Lung (tissue), 12 donors: Measurements from ENCODE around the gene MAPK8IP3. TPM values are rescaled to one million over a fixed set of nuclear protein-coding genes. Genes with fewer than 3 reads are reported as not detected.

Experiments used
- ATAC-seq: fragments of 200-7000 bp; cut with Tn5 transposase; one replicate; pipeline ENCODE4 v1.9.1; 2020; ENCODE audit warnings: moderate number of reproducible peaks; ENCODE audit not compliant: insufficient read depth, low FRiP score
- DNase-seq, 3 donors: peaks; one replicate each; pipeline ENCODE4 v3.0.0-alpha.2; 2013 to 2017
- H3K27ac ChIP-seq, 2 donors: one replicate each; pipeline ENCODE4 v1.5.1; 2013; ENCODE audit warnings: mild to moderate bottlenecking in 2 of 2, moderate library complexity in 2 of 2, control low read depth in 1 of 2, inconsistent platforms in 1 of 2, low read depth in 1 of 2, low read length in 1 of 2
- H3K27me3 ChIP-seq, 3 donors: one replicate each; pipeline ENCODE4 v1.5.1; 2013; ENCODE audit warnings: low read length in 2 of 3; ENCODE audit not compliant: control insufficient read depth in 3 of 3, insufficient read depth in 3 of 3
- H3K36me3 ChIP-seq, 4 donors: one replicate each; pipeline ENCODE4 v1.5.1; 2013; ENCODE audit warnings: low read length in 4 of 4, mild to moderate bottlenecking in 1 of 4, moderate library complexity in 1 of 4; ENCODE audit not compliant: control insufficient read depth in 4 of 4, insufficient read depth in 4 of 4
- H3K4me1 ChIP-seq, 5 donors: one replicate each; pipeline ENCODE4 v1.5.1; 2013; ENCODE audit warnings: low read length in 5 of 5, mild to moderate bottlenecking in 2 of 5, moderate library complexity in 1 of 5; ENCODE audit not compliant: control insufficient read depth in 5 of 5, insufficient read depth in 5 of 5
- H3K4me3 ChIP-seq: one replicate; pipeline ENCODE4 v1.5.1; 2013; ENCODE audit warnings: mild to moderate bottlenecking, control low read depth, moderate library complexity
- H3K9ac ChIP-seq, 2 donors: one replicate each; pipeline ENCODE4 v1.5.1; 2013; ENCODE audit warnings: low read length in 2 of 2, control low read depth in 1 of 2; ENCODE audit not compliant: insufficient read depth in 1 of 2
- H3K9me3 ChIP-seq, 4 donors: one replicate each; pipeline ENCODE4 v1.5.1; 2013; ENCODE audit warnings: low read length in 3 of 4, mild to moderate bottlenecking in 1 of 4, moderate library complexity in 1 of 4; ENCODE audit not compliant: control insufficient read depth in 4 of 4, insufficient read depth in 3 of 4
- CTCF ChIP-seq: IDR thresholded peaks from 2 replicates; pipeline ENCODE4 v1.5.1; 2012; ENCODE audit warnings: mild to moderate bottlenecking; ENCODE audit errors: control extremely low read depth, extremely low read depth
- WGBS, 2 donors: extraction: QIAGEN DNeasy Blood & Tissue Kit; methylation state at CpG; one replicate each; pipeline ENCODE4 v1.1.7; 2013; 5-methylcytosine and 5-hydroxymethylcytosine counted together
- polyA plus RNA-seq, 2 donors: library from polyadenylated mRNA; stranded (reverse); fragments of 200-250 nt; gene quantifications; one replicate each; pipeline ENCODE4 v1.2.1, GENCODE V29; 2013
- total RNA-seq, 2 donors: library from RNA; depleted of rRNA in 1 of 2; stranded (reverse); fragments of >200 nt in 1 of 2; gene quantifications; one replicate each; pipeline ENCODE4 v1.2.1, GENCODE V29; 2014 to 2021
- donor health status: control.
- donor health status: control.
- donor health status: Bipolar disorder and iron deficiency.
- donor health status: healthy.
- donor health status: DM: yes; HTN: yes; CAD: no.

Gene MAPK8IP3
- total and polyA plus RNA-seq, 4 donors = 40.3 to 76.7 (median 63.6) TPM

- WGBS, 2 donors = 94 to 96% methylated on average over 16 of the region's 16 CpGs
- H3K36me3 ChIP-seq = peaks cover 3 to 33% (median 7%) of the 10 kb centered on the region in 4 donors
- H3K27ac ChIP-seq = no peak overlapping the region
- H3K9ac ChIP-seq = no peak overlapping the region
- peaks cover 0 to 13% (median 0%) of the 10 kb centered on the region in 5 donors for H3K4me1 ChIP-seq
- no peak for ATAC-seq
- no peak for TF ChIP-seq CTCF
- H3K27me3 ChIP-seq = no peaks in the 10 kb centered on the region
- no peaks in the 10 kb centered on the region for H3K9me3 ChIP-seq
- no peak overlapping the region for H3K4me3 ChIP-seq
- no peak for DNase-seq
Measured at GRCh38 chr16:1810536-1810935, 104.5 kb downstream of the MAPK8IP3 start.

- peaks cover 0 to 13% (median 0%) of the 10 kb centered on the region in 5 donors for H3K4me1 ChIP-seq
- no peak overlapping the region for H3K27ac ChIP-seq
- ATAC-seq = peak; percentile 89
- 25 to 30% methylated on average over 17 of the region's 17 CpGs for WGBS, 2 donors
- H3K27me3 ChIP-seq = no peaks in the 10 kb centered on the region
- H3K9me3 ChIP-seq = no peaks in the 10 kb centered on the region
- DNase-seq = peak; percentile 91 to 94 (median 92)
- no peak overlapping the region for H3K4me3 ChIP-seq
- peaks cover 2 to 43% (median 5%) of the 10 kb centered on the region in 4 donors for H3K36me3 ChIP-seq
- peak; percentile 30 for TF ChIP-seq CTCF
- H3K9ac ChIP-seq = no peak overlapping the region
Measured at GRCh38 chr16:1812732-1813163, 106.8 kb downstream of the MAPK8IP3 start.

- ATAC-seq (no peak), DNase-seq (no peak)
- Histone ChIP-seq H3K9me3 (no peaks in the 10 kb centered on the region), H3K27me3 (no peaks in the 10 kb centered on the region), H3K27ac (no peak overlapping the region), H3K4me3 (no peak overlapping the region), H3K36me3 (peaks cover 0 to 44% (median 5%) of the 10 kb centered on the region in 4 donors), H3K4me1 (peaks cover 0 to 13% (median 0%) of the 10 kb centered on the region in 5 donors), H3K9ac (no peak overlapping the region)
- WGBS, 2 donors = 91 to 92% methylated on average over 11 of the region's 11 CpGs
- TF ChIP-seq CTCF = no peak
Measured at GRCh38 chr16:1815461-1815860, 109.5 kb downstream of the MAPK8IP3 start.
